ENCODE results near the gene EML2. TPM values are rescaled to one million over a fixed set of nuclear protein-coding genes. Genes with fewer than 3 reads are reported as not detected.

EML2 gene
- polyA plus RNA-seq, 4 donors = 17.7 to 30.8 (median 23.5) TPM

Other genes with a start within 250 kb of the EML2 start
- gene PPP1R13L, start 234.3 kb downstream of the EML2 start, polyA plus RNA-seq (ENCODE audit: insufficient read length in 4 of 4) = 10 to 100 TPM in 2 of 4 donors, 1 to 10 TPM in 2; 7.5 to 16.5 (median 9.7) TPM
- gene POLR1G, start 232.8 kb downstream of the EML2 start, polyA plus RNA-seq (ENCODE audit: insufficient read length in 4 of 4) = 1 to 10 TPM; 3.2 to 5.3 (median 4.1) TPM
- gene ERCC1, start 215.5 kb downstream of the EML2 start, polyA plus RNA-seq (ENCODE audit: insufficient read length in 4 of 4) = 10 to 100 TPM; 69.2 to 98.2 (median 91.8) TPM
- gene FOSB, start 171.4 kb downstream of the EML2 start, polyA plus RNA-seq (ENCODE audit: insufficient read length in 4 of 4) = 10 to 100 TPM in 2 of 4 donors, 1 to 10 TPM in 2; 3.2 to 83.2 (median 8.8) TPM
- 1 to 10 TPM; 7.2 to 9.6 (median 8.8) TPM for gene RTN2, start 142.3 kb downstream of the EML2 start, polyA plus RNA-seq (ENCODE audit: insufficient read length in 4 of 4)
- under 1 TPM; 0.22 to 0.62 (median 0.34) TPM for gene PPM1N, start 141.0 kb downstream of the EML2 start, polyA plus RNA-seq (ENCODE audit: insufficient read length in 4 of 4)
- gene VASP, start 131.9 kb downstream of the EML2 start, polyA plus RNA-seq (ENCODE audit: insufficient read length in 4 of 4) = 10 to 100 TPM; 46.7 to 61.9 (median 48.8) TPM
- gene OPA3, start 54.6 kb downstream of the EML2 start, polyA plus RNA-seq (ENCODE audit: insufficient read length in 4 of 4) = 10 to 100 TPM in 3 of 4 donors, 1 to 10 TPM in 1; 9.7 to 13.3 (median 10.6) TPM
- gene GPR4, start 37.2 kb downstream of the EML2 start, polyA plus RNA-seq (ENCODE audit: insufficient read length in 4 of 4) = 1 to 10 TPM; 3.7 to 5.4 (median 4.2) TPM
- 1 to 10 TPM in 2 of 4 donors, under 1 TPM in 2; 0.59 to 1.8 (median 0.89) TPM for gene GIPR, start 28.8 kb upstream of the EML2 start, polyA plus RNA-seq (ENCODE audit: insufficient read length in 4 of 4)
- gene SNRPD2, start 52.6 kb upstream of the EML2 start, polyA plus RNA-seq (ENCODE audit: insufficient read length in 4 of 4) = 100 to 1,000 TPM; 268 to 441 (median 342) TPM
- 10 to 100 TPM in 2 of 4 donors, 1 to 10 TPM in 2; 7.2 to 13.5 (median 10.8) TPM for gene QPCTL, start 53.3 kb upstream of the EML2 start, polyA plus RNA-seq (ENCODE audit: insufficient read length in 4 of 4)
- gene FBXO46, start 91.5 kb upstream of the EML2 start, polyA plus RNA-seq (ENCODE audit: insufficient read length in 4 of 4) = 10 to 100 TPM; 10.7 to 24.0 (median 20.3) TPM
- not detected for gene MEIOSIN, start 94.0 kb upstream of the EML2 start, polyA plus RNA-seq (ENCODE audit: insufficient read length in 4 of 4)
- 10 to 100 TPM; 13.6 to 38.5 (median 27.7) TPM for gene SIX5, start 129.9 kb upstream of the EML2 start, polyA plus RNA-seq (ENCODE audit: insufficient read length in 4 of 4)
- 10 to 100 TPM; 33.4 to 74.4 (median 54.6) TPM for gene DMPK, start 143.1 kb upstream of the EML2 start, polyA plus RNA-seq (ENCODE audit: insufficient read length in 4 of 4)
- 10 to 100 TPM; 24.1 to 56.1 (median 39.9) TPM for gene DMWD, start 153.4 kb upstream of the EML2 start, polyA plus RNA-seq (ENCODE audit: insufficient read length in 4 of 4)
- not detected for gene RSPH6A, start 175.9 kb upstream of the EML2 start, polyA plus RNA-seq (ENCODE audit: insufficient read length in 4 of 4)
- 10 to 100 TPM; 49.5 to 80.1 (median 67.0) TPM for gene SYMPK, start 223.8 kb upstream of the EML2 start, polyA plus RNA-seq (ENCODE audit: insufficient read length in 4 of 4)
- under 1 TPM; 0.40 to 0.60 (median 0.50) TPM for gene FOXA3, start 224.9 kb upstream of the EML2 start, polyA plus RNA-seq (ENCODE audit: insufficient read length in 4 of 4)
- gene IRF2BP1, start 246.7 kb upstream of the EML2 start, polyA plus RNA-seq (ENCODE audit: insufficient read length in 4 of 4) = 10 to 100 TPM; 16.5 to 33.7 (median 25.1) TPM

Data from left renal cortex interstitium (tissue), 4 donors.